HG03108 (cell line): ENCODE data around the gene MED26.
A peak's percentile ranks its signal among the peaks of the same experiment; 100 is the strongest.

ENCODE experiments used
- ATAC-seq: cut with Tn5 transposase; IDR thresholded peaks from one replicate; pipeline ENCODE4 v1.9.1; 2021; ENCODE audit warnings: moderate library complexity; ENCODE audit not compliant: unreplicated experiment

MED26 gene

DNA sequence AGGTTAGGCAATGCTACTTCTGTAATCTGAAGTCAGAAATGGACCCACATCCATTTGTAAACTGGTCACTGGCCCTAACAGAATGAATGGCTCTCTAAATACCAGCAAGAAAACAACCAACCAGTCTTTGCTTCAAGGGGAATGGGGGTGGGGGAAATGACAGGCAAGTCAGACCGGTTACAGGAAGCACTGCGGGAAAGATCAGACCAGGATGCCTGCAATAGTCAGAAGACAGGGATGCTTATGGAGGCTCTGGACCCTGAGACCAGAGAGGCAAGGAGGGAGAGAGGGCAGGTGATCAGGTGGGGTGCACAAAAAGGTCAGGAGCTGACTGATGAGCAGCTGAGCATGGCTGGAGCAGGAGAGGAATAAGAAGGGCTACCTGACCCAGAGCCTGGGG, 13.1 kb downstream of the MED26 start:
- ATAC-seq = no peak

DNA sequence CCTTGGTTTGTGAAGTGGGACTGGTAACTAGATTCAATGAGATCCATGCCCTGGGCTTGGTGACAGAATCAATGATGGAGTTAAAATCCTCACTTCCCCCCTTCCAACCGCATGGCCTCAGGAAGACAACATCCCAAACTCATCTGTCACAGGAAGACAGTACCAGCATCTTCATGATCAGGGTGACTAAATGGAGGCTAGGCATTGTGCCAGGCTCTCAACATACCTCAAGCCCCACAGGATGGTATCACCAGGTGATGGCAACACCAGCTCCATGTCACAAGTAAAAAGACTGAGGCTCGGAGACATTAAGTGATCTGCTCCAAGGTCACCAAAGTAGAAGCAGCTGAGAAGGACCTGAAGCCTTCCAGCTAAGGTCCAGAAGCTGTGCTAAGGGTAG, 14.2 kb downstream of the MED26 start:
- ATAC-seq = no peak

DNA sequence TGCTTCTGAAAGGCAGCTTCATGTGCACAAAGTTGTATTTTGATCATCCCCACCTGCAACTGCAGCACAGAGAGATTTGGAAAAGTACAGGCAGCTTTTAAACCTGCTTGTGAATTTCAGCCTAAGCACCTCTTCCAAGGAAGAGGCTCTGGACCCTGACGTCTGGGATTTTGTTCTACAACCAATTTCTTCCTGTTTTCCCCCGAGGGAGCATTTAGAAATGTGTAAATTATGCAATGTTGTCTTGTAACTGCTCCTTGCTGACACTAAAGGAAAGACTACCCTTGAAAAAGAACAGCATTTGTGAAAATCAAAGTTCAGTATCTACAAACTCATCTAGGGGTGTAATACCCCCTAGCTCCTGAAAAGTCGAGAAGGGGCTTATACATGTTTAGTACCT, 15.4 kb downstream of the MED26 start:
- no peak for ATAC-seq

DNA sequence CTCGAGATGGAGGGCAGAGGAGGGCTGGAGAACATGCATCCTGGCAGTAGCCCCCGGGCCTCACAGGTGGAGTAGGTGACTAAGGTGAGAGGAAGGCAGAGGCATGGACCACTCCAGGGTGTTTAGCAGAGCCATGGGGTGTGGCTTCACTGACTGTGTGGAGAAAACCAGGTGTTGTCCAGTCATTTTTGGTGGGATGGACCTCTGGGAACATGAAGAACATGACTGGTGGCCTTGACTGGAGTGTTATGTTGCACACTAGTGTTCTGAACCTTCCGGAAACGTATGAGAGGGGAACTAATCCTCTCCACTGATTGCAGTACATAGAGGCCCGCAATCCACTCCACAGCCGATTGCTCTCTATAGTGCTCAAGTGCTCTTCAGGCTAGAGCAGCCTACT, 16.9 kb downstream of the MED26 start:
- ATAC-seq = no peak

DNA sequence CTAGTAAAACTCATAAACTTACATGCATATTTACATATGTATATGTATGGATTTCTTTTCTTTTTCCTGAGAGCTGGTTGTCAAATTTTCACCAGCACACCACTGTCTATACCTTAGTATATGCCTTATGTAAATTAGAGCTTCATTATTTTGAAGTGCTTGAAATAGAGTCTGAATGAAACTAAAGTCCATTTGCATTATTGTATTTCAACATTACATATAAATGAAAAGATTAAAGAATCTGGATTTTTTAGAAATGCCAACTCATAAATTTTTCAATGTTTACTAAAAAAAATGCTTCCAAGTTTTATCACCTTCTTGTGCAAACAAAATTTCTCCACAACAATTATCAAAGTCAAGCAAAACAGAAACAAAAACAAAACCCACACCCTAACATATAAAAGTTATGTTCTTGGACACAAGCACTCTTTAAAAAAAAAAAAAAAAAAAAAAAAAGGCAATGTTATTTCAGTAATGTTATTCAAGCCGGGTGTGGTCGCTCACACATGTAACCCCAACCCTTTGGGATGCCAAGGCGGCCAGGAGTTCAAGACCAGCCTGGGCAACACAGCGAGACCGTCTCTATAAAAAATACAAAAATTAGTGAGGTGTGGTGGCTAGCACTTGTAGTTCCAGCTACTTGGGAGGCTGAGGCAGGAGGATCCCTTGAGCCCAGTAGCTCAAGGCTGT, 18.3 kb downstream of the MED26 start:
- no peak for ATAC-seq

DNA sequence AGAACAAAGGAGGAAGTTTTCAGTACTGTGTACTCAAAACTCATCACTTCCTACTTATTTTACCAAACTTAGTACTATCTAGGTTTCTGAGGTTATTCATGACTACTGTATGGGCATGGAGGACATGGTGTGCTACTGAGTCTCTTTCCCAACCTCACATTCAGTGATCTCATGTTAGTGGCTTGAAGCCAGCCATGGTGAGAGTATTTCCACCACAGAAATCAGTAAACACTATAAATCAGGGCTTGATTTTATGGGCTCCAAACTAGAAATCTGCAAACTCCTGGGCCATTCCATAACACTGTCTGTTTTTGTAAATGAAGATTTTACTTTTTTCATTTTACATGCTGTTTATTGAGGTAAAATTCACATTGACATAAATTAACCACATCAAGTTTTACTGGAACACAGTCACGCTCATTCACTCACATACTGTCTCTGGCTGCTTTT, 19.7 kb downstream of the MED26 start:
- ATAC-seq = no peak

DNA sequence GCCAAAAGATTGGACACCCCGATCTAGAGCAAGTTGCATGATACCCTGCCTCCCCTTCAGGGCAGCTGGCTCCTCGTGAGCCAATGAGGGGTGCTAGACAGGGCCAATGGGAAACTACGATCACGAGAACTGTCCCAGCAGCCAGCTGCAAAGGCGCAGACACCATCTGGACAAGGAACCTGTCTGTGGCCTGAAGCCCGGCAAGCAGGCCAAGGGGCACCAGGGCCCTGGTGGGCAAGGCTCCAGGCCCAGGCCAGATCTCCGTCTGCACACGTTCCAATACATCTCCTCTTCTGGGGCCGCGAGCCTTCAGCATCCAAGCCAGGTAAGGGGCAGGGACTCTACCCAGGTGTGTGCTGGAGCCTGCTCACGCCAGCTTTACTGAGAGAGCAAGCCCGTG, 20.2 kb downstream of the MED26 start:
- ATAC-seq = no peak

DNA sequence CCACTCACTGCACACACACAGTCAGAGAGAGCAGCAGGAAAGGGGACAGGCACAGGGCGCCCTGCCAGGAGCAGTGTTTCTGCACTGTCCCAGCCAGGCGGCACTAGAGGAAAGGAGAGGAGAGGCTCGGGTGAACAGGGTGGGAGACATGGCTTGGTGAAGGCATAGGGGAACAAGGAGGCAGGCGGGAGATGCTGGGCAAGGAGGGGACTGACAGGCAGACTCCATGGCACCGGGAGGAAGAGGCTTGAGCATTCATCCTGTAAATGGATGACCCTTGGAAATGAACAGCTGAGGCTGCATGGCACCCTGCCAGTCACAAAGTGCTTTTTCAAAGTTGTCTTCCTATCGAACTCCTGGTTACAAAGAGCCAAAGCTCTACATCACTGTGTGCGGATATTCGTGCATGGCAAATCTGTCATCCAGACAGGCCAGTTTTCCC, 22.4 kb downstream of the MED26 start:
- ATAC-seq = no peak

DNA sequence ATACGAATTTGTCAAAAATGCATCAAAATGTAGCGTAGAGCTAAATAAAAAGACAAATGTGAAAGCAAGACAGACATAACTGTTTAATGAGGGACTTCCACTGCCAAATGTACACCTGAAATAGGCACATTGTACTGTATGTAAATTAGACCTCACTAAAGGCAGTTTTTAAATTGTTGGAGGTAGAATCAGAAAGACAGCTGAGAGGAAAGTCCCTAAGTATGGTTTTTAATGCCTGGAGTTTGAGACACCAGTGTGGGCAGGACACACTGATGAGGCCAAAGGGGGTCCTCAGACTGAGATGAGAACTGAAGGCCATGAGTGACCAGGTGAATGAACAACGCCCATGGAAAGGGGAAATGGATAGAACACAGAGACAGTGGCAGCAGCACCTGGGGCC, 22.9 kb downstream of the MED26 start:
- no peak for ATAC-seq

DNA sequence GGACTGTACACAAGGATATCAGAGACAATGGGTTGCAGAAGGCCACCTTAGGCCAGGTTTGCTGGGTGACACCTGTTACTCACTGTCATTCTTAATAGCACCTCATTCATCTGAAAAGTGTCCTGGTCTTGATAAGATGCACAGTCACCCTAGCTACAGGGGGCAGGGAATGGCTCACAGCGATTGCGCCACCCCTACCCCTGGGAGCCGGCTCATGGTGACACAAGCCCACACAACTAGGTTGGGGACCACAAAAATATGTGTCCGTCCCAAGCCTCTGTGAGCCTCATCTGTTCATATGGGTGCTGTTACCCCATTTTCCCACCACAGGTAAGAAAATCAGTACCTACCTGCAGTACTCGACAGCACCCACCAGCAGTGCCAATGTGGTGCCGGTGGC, 23.4 kb downstream of the MED26 start:
- no peak for ATAC-seq

DNA sequence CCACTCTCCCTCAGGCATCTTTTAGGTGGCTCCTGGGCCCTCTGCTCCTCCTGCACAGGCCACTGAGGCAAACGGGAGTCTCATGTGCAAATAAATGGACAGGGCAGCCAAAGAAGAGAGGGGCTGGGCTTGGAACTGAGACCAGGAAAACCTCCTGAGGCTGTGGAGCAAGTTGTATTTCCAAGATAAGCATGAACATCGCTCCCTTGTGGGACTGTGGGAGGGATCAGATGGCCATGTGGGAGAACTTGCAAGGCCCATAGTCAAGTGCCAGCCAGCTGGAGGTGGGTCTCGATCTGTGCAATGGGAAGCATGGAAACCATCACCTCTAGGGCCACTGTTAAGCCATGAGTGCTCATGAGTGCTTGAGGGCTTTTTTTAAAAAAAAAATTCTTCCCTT, 24.9 kb downstream of the MED26 start:
- no peak for ATAC-seq

DNA sequence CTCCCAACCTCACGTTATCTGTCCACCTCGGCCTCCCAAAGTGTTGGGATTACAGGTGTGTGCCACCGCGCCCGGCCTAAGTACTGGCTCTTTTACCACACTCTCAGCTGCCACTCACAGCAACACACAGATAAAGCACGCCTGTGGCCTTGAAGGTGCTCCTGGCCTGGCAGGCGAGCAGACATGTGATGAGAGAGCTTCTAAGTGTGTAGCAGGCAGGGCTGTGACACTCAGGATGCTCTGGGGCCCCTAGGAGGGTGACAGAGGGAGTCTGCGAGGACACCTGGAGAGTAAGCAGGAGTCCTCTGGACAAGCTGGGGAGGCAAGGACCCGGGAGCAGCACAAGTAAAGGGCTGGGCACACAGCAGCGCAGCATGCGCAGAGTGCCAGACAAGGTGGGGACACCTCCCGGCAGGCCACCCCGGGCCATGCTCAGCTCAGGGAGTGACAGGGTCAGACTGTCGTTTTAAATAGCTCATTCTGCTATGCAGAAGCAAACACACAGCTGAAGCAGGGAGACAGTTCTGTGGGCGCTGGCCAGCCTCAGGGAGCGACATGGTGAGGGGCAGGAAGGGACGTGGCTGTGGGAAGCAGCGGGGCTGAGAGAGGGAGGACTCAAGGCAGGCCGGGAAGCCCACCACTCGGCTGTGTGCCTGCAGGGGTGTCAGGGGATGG, 26.5 kb downstream of the MED26 start:
- ATAC-seq = no peak

DNA sequence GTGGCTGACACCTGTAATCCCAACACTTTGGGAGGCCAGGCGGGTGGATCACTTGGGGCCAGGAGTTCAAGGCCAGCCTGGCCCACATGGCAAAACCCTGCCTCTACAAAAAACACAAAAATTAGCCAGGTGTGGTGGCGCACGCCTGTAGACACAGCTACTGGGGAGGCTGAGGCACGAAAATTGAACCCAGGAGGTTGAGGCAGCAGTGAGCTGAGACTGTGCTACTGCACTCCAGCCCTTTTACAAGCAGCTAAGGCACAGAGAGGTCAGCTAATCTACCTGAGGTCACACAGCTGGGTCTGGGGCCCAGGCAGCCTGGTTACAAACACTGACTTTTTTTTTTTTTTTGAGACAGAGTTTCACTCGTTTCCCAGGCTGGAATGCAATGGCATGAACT, 27.2 kb downstream of the MED26 start:
- ATAC-seq = no peak

DNA sequence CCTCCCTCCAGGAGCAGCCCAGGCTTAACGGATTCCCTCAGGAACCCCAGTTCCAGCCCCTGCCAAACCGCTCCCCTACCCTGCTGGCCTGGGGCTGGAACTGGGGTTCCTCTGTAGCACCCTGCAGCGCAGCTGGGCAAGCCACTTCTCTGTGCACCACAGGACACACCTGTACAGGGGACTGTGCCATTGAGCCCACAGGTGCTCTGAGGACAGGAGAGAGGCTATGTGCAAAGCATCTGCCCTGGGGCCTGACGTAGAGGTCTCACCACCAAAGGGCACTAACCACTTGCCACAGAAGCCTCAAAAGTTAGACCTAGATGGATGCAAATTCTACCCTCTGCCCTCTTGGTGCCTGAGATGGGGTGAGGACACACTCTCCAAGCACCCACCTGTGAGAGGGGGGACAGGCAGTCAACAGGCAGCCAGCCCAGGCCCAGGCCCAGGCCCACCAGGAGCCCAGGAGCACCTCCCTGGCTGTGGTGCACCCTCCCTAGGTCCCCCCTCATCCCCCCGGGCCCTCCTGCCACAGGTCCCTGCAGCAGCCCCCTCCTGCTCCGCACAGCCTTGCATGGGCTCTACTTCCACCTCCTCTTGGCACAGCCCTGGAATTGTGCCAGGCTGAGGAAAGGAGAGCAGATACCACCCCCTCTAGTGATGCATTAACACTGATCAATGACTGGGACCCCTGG, 28.2 kb downstream of the MED26 start:
- ATAC-seq = no peak

DNA sequence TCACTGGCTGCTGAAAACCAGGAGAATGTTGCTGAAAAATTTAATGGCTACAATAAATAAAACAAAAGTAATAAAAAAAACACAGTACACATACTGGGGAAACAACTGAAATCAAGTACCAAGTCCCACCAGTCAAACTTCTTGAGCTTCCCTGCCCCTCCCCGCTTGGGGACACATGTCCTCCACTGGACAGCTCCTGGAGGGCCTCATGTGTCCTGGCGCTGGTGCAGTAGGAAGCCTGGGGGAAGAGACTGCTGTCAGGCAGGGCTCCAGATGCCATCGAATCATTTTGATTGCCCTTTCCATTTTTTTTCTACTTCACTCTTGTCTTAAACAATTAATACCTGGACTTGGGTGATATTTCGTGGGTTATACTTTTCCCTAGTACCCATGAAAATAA, 29.2 kb downstream of the MED26 start:
- no peak for ATAC-seq

DNA sequence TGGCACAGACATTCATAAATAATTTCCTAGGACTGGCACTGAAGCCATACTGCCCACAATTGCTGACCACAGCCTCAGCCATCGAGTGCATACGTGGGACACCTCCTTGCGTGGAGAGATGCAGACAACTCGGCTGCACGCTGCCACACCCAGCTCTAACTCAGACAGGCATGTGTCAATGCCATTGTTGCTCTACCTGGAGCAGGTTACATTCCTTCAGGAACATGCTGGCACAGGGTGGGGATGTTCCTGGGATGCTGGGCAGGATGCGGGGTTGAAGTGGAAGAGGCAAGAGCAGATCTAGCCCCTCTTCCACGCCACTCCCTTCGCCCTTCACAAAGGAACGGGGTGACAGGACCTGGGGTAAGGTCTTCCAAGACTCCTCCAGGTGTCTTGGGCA, 31.6 kb downstream of the MED26 start:
- no peak for ATAC-seq

DNA sequence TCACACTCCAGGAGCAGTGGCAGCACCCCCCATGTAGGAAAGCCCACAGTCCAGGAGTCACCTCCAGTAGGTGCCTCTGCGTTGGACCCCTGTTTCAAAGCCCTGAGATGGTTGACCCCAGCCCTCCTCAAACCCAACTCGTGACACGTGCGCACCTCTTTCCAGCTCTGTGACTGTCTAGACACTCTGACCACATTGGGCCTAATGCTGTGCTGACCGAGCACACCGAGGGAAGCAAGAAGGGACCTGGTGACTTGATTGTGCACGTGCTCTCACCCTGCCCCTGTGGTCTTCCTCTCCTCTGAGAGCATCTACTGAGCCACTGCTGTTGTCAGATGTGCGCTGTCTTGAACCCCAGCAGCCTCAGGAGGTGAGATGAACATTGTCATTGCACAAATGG, 32.9 kb downstream of the MED26 start:
- ATAC-seq = no peak

DNA sequence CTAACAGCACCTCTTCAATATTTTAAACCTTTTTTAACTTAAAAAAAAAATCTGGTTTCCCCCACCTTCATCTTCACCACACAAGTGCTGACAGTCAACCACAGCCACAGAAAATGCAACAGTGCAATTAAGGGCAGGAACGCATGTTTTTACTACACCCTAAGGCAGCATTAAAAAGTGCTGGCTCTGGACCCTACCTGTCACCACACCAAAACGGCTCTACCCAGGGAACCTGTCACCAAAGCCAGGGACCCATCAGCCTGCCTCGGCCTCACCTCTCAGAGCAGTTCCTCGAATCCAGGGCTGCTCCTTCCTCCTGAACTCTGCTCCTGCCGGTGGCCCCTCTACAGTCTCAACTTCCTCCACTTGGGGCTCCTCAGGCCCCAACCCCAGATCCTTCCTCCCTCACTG, 33.3 kb downstream of the MED26 start:
- ATAC-seq = peak; percentile 17

DNA sequence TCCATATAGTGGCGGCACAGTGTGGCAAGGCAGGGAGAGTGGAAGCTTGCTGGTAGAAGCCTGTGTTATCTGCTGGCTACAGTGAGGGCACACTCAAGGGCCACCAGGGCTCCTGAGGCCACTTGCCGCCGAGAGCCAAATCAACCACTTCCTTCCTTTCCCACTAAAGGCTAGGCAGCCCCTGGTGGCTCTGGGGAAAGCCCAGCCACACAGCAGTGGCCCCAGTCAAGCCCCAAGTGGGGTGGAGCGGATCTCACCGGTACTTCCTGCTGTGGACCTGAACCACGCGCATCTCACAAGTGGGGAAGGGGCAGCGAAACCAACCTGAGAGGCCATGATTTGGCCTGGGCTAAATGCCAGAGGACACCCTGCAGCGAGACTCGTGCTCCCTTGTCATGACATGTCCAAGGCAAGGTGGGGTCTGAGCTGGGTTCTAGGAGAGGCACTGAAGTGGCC, 33.8 kb downstream of the MED26 start:
- peak; percentile 51 for ATAC-seq

DNA sequence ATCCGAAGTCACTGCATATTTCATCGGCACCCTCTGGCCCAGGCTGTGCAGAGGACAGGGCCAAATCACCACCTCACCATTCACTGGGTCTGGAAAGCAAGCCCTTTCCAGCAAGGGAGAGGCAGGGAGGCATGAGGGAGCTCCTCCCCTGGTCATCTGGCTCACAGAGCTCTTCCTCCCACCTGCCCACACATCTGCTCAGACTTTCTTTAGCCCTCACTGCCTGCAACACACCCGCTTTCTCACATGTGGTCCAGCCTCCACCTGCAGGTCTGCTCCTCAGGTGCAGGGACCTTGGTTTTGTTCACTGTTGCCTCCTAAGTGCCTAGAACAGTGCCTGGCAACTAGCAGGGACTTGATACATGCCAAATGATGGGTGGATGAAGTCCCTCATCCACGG, 34.8 kb downstream of the MED26 start:
- ATAC-seq = no peak

DNA sequence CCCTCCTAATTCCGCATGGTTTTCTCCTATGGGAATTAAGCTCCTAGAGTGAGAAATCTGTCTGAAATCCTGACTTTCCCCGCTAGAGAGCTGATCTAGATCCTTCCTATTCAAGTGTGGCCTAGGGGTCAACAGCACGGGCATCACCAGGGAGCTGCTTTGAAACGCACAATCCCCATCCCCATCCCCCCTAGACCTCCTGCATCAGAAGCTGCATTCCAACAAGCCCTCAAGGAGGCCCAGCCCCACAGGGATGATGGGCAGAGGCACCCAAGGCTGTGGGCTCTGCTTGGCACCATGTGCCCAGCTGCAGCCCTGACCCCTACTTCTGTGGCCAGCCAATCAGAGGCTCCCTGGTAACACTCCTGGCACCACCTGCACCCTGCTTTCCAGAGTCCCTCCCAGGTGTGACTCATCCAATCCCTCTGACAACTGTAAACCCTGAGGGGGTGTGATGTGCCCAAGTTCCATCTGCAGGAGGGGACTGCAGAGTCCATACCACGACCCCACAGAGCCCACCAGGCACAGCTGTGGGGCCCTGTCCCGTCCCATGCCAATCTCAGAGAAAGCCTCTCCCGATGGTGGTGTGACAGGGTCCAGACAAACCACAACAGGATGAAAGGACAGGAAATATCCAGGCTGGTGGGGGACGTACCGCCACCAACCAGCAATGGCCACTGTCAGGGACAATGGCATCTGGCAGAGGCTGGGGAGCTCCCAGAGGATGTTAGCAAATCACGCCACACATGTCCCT, 36.0 kb downstream of the MED26 start:
- ATAC-seq = no peak
